ENCODE measurements around the gene ARHGAP28.
A peak's percentile ranks its signal among the peaks of the same experiment; 100 is the strongest.

Gene ARHGAP28

DNA sequence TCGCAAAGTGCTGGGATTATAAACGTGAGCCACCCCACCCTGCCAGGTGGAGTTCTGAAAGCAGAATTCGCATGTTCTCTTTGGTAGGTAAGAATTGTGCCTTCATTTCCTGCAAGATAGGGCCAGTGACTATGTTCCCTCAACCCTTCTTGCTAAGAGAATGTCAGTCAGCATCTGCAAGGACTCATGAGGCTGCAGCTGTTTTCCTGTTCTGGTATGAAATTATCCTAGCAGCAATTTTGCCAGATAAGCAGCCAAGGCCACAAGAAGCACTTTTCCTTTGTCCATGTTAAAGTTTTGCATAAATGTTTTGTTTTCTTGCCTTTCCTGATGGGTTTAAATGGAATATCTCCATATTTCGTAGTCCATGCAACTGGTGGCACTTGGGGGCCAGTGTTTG lies 6.8 kb upstream of the ARHGAP28 start:
- H3K4me3 Mint-ChIP-seq, result no peak overlapping the region
- no peaks in the 10 kb centered on the region for H3K27me3 Mint-ChIP-seq
- H3K9me3 Mint-ChIP-seq (ENCODE audit: low read depth), result peaks cover 4% of the 10 kb centered on the region
- no peaks in the 10 kb centered on the region for H3K4me1 Mint-ChIP-seq (ENCODE audit: low read depth)
- no peak overlapping the region for H3K27ac Mint-ChIP-seq
- no peaks in the 10 kb centered on the region for H3K36me3 Mint-ChIP-seq

DNA sequence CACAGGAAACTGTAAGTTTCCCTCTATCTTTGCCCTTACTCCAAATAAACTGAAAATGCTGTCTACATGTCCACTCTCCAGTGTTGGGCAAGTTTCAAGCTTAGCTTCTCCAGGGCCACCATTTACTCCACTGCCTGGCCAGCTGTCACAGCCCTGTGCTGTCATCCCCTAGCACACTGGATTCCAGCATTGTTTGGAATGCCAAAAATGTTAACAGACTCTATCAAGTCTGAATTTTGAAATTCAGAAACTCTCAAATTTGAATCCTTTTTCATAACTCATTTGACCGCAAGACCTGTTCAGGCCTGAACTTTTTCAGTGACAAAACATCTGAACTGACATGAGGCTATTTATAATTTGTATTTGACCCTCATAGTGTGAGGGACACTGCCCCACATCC lies 5.2 kb upstream of the ARHGAP28 start:
- H3K4me1 Mint-ChIP-seq (ENCODE audit: low read depth), result peaks cover 2% of the 10 kb centered on the region
- no peak overlapping the region for H3K27ac Mint-ChIP-seq
- peaks cover 8% of the 10 kb centered on the region for H3K27me3 Mint-ChIP-seq
- H3K4me3 Mint-ChIP-seq, result no peak overlapping the region
- no peaks in the 10 kb centered on the region for H3K9me3 Mint-ChIP-seq (ENCODE audit: low read depth)
- no peaks in the 10 kb centered on the region for H3K36me3 Mint-ChIP-seq

GRCh38 chr18:6728331-6728730 lies 1.2 kb upstream of the ARHGAP28 start:
- Mint-ChIP-seq H3K36me3 (no peaks in the 10 kb centered on the region), H3K4me1 (ENCODE audit: low read depth) (peaks cover 4% of the 10 kb centered on the region), H3K27ac (no peak overlapping the region), H3K4me3 (no peak overlapping the region), H3K9me3 (ENCODE audit: low read depth) (no peaks in the 10 kb centered on the region), H3K27me3 (peaks cover 16% of the 10 kb centered on the region)

DNA sequence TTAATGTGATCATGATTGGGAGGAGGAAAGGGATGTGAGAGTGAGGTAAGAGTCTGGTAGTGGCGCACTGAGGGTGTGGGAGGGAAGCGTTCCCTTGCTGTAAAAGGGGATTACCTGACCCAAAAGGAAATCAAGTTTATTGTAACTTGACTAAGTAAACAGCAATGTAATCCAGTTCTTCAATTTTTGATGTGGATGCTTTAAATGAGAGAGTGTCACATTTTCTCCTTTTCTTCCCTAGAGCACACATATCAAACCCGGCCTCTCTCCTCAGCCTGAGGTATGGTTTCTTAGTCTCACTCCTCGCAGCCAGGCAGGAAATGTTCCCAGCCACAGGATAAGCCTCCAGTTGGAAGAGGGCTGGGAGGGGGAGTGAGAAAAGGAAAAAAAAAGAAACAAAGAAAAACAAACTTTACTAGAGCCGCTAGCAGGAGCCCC lies 688 bp upstream of the ARHGAP28 start:
- peak overlapping the region; percentile 68 for H3K4me3 Mint-ChIP-seq
- H3K27me3 Mint-ChIP-seq, result peaks cover 16% of the 10 kb centered on the region
- no peaks in the 10 kb centered on the region for H3K9me3 Mint-ChIP-seq (ENCODE audit: low read depth)

DNA sequence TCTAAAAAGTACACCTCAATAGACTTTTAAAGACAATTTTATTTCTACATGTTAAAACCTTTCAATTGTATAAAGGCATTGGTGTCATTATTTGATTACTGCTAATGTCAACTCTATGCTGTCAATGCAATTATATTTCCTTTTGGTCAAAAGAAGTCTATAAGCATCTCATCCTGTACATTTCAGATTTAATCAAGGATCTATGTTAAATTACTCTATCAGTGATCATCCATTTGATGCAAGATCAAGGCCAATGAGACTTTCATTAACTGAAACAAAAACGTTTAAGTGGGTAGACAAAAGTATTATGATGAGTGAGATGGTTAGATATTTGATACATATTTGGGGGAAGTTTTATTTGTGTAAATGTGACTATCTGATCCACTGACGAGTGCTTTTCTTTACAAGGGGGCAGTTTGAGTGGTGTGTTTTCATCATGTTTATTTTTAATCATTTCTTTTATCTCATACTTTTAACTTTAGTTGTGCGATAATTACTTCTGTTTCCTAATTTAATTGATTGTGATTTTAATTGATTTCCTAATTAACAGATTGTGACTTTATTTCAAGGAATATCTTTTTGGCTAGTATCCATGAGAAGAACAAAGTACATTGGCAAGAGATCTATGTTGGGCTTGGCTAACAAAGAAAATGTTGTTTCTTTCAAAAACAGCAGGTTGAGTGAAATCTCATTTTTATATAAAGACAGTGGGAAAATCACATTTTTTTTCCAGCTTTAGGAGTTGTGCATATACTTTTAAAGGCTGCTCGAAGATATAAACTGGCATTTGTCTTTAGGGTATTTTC lies 1.1 kb downstream of the ARHGAP28 start:
- Mint-ChIP-seq H3K4me3 (no peak overlapping the region), H3K36me3 (no peaks in the 10 kb centered on the region), H3K9me3 (ENCODE audit: low read depth) (no peaks in the 10 kb centered on the region), H3K4me1 (ENCODE audit: low read depth) (peaks cover 4% of the 10 kb centered on the region), H3K27ac (no peak overlapping the region), H3K27me3 (peaks cover 16% of the 10 kb centered on the region)

More for the DNA sequence above, 688 bp upstream of the ARHGAP28 start:
- Mint-ChIP-seq H3K27ac (no peak overlapping the region), H3K4me1 (ENCODE audit: low read depth) (peaks cover 4% of the 10 kb centered on the region), H3K36me3 (no peaks in the 10 kb centered on the region)

DNA sequence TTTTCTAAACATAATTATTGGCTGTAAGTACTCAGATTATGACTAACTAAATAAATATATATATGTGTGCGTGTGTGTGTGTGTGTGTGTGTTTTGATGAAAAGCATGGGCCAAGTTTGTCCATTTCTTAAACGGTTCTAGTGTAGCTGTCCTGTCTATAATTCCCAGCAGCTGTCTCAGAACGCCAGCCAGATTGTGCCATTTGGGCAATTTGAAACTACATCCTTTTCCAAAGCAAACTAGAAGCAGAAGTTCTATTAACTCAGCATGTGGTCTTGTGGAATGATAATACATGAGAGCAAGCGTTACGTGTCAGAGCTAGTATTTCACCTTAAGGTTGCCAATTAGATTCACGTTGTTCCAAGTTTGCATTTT lies 1.7 kb downstream of the ARHGAP28 start:
- Mint-ChIP-seq H3K9me3 (ENCODE audit: low read depth) (no peaks in the 10 kb centered on the region), H3K27me3 (peaks cover 16% of the 10 kb centered on the region), H3K4me3 (no peak overlapping the region), H3K27ac (no peak overlapping the region), H3K36me3 (no peaks in the 10 kb centered on the region), H3K4me1 (ENCODE audit: low read depth) (peaks cover 4% of the 10 kb centered on the region)

GRCh38 chr18:6732952-6733351 lies 3.4 kb downstream of the ARHGAP28 start:
- Mint-ChIP-seq H3K36me3 (no peaks in the 10 kb centered on the region), H3K4me3 (no peak overlapping the region), H3K27ac (no peak overlapping the region), H3K4me1 (ENCODE audit: low read depth) (peaks cover 4% of the 10 kb centered on the region), H3K9me3 (ENCODE audit: low read depth) (no peaks in the 10 kb centered on the region), H3K27me3 (peaks cover 16% of the 10 kb centered on the region)

GRCh38 chr18:6733758-6734157 lies 4.2 kb downstream of the ARHGAP28 start:
- Mint-ChIP-seq H3K4me1 (ENCODE audit: low read depth) (peaks cover 4% of the 10 kb centered on the region), H3K4me3 (no peak overlapping the region), H3K36me3 (no peaks in the 10 kb centered on the region), H3K27ac (no peak overlapping the region), H3K9me3 (ENCODE audit: low read depth) (no peaks in the 10 kb centered on the region), H3K27me3 (peaks cover 13% of the 10 kb centered on the region)

DNA sequence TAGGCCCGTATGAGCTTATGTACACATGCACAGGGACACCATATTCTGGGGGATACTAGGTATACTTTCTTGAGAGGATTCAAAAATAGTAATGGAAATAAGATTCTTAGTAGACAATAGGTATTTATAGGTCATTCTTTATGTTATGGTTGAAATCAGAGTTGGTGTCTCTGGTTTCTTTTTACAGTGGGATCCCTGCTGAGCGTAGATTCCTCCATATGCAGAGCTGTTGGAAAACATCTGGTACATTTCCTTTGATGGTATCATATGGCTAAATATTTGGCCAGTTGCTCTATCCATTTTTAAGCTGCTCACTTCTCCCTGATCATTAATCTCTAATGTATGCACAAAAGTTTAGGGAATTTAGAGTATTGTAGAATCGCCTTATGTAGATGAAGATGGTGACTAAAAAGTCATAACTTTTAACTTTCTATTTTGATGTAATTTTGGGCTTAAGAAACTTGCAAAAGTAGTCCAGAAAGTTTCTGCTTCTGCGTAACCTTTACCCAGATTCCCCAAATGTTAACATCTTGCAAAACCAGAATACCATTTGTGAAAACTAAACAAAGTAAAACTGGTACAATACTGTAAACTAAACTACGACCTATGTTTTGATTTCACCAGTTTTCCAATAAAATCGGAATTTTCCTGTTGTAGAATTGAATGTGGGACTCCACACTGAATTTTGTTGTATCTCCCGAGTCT lies 5.4 kb downstream of the ARHGAP28 start:
- Mint-ChIP-seq H3K4me1 (ENCODE audit: low read depth) (peaks cover 1% of the 10 kb centered on the region), H3K9me3 (ENCODE audit: low read depth) (no peaks in the 10 kb centered on the region), H3K27ac (no peak overlapping the region), H3K27me3 (peaks cover 7% of the 10 kb centered on the region), H3K36me3 (no peaks in the 10 kb centered on the region), H3K4me3 (no peak overlapping the region)

DNA sequence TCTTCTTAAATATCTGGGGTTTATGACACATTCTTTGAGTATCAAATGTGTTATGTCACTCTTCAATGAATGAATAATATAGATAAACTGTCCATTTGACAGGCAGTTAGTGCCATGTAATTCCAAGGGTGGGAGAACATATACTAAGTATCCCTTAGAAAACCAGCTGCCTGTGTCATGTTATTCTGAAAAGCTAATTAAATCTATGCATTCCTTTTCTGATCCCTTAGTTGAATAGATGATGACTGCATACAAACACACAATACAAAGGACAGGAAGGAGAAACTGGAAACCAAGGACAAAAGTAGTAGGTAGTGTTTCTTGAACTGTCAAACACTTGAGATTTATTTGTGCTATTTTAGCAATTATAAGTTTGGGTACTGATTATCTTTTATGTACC lies 8.3 kb downstream of the ARHGAP28 start:
- Mint-ChIP-seq H3K9me3 (ENCODE audit: low read depth) (no peaks in the 10 kb centered on the region), H3K27me3 (peaks cover 2% of the 10 kb centered on the region), H3K27ac (no peak overlapping the region), H3K4me3 (no peak overlapping the region), H3K4me1 (ENCODE audit: low read depth) (no peaks in the 10 kb centered on the region), H3K36me3 (no peaks in the 10 kb centered on the region)

DNA sequence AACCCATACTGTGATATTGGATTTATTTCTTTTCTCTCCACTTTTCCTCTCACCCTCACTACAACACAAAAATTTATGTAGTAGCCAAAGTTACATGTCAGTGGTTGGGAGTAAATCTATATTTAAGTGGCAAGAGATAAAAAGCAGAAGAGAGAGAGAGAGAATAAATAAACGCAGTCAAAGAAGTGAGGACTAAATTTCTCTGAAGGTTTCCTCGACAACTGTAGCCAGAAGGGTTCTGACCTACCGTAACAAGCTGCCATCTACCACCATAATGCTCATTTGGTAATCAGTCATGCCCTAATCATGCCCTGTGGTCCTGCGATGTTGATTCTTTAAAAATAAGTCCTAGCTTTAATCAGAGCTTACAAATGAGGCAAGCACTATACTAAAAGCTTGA lies 9.1 kb downstream of the ARHGAP28 start:
- H3K9me3 Mint-ChIP-seq (ENCODE audit: low read depth), result no peaks in the 10 kb centered on the region
- no peak overlapping the region for H3K4me3 Mint-ChIP-seq
- no peak overlapping the region for H3K27ac Mint-ChIP-seq
- no peaks in the 10 kb centered on the region for H3K36me3 Mint-ChIP-seq
- H3K4me1 Mint-ChIP-seq (ENCODE audit: low read depth), result no peaks in the 10 kb centered on the region
- peaks cover 2% of the 10 kb centered on the region for H3K27me3 Mint-ChIP-seq

DNA sequence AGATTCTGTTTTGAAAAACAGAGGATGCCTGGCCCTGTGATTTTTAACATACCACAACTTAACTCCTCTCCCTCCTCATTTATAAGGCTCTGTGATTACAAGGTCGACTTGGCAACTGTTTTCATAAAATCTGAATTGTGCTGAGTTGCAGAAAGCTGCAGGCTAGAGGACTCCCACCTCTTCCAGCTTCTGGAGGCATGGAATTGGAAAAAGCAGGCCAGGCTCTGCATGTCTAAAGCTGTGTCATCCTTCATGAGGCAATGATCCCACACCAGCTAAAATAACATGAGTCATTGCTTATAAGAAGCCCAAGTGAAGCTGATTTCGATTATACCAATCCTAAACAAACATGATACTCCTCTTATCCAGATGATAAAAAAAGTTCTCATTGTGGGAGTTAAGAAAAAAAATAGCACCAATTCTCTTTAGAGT lies 11.7 kb downstream of the ARHGAP28 start:
- Mint-ChIP-seq H3K4me1 (ENCODE audit: low read depth) (no peaks in the 10 kb centered on the region), H3K36me3 (no peaks in the 10 kb centered on the region), H3K27ac (no peak overlapping the region), H3K27me3 (peaks cover 2% of the 10 kb centered on the region), H3K9me3 (ENCODE audit: low read depth) (no peaks in the 10 kb centered on the region), H3K4me3 (no peak overlapping the region)

DNA sequence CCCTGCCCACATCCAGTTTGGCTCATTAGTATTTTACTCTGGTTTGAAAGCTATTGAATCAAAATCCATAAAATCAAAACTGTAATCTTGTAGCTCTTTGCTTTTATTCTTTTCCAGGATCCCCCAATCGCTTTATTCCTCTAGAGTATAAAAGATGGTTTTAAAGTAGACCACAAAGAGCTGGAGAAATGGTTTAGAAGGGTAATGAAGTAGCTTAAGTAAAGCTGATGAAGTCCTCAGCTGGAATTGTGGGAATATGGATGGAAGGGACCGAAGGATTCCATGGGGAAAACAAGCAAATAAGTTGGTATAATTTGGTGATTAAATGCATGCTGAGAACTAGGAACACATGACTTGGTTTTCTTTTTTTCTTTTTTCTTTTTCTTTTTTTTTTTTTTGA lies 12.3 kb downstream of the ARHGAP28 start:
- no peak overlapping the region for H3K4me3 Mint-ChIP-seq
- H3K27me3 Mint-ChIP-seq, result peaks cover 2% of the 10 kb centered on the region
- no peak overlapping the region for H3K27ac Mint-ChIP-seq
- H3K9me3 Mint-ChIP-seq (ENCODE audit: low read depth), result no peaks in the 10 kb centered on the region
- H3K36me3 Mint-ChIP-seq, result no peaks in the 10 kb centered on the region
- no peaks in the 10 kb centered on the region for H3K4me1 Mint-ChIP-seq (ENCODE audit: low read depth)

DNA sequence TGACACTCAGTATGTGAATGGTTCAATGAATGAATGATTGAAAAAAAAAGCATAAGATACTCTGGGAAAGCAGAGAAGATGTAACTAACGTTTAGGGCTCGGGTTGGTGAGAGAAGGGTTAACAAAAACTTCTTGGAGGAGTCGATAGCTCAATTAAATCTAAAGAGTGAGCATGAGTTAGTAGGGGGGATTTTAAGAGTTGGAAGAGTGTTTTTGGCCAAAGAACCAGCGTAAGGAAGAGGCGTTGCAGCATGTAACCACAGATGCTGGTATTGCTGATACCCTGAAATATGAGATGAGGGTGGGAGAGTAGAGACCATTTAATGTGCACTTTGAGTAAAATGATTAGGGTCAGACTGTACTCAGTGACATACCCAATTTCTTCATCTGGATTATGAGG lies 14.5 kb downstream of the ARHGAP28 start:
- H3K27ac Mint-ChIP-seq, result no peak overlapping the region
- no peaks in the 10 kb centered on the region for H3K36me3 Mint-ChIP-seq
- no peaks in the 10 kb centered on the region for H3K4me1 Mint-ChIP-seq (ENCODE audit: low read depth)
- peaks cover 2% of the 10 kb centered on the region for H3K27me3 Mint-ChIP-seq
- peaks cover 3% of the 10 kb centered on the region for H3K9me3 Mint-ChIP-seq (ENCODE audit: low read depth)
- H3K4me3 Mint-ChIP-seq, result no peak overlapping the region

DNA sequence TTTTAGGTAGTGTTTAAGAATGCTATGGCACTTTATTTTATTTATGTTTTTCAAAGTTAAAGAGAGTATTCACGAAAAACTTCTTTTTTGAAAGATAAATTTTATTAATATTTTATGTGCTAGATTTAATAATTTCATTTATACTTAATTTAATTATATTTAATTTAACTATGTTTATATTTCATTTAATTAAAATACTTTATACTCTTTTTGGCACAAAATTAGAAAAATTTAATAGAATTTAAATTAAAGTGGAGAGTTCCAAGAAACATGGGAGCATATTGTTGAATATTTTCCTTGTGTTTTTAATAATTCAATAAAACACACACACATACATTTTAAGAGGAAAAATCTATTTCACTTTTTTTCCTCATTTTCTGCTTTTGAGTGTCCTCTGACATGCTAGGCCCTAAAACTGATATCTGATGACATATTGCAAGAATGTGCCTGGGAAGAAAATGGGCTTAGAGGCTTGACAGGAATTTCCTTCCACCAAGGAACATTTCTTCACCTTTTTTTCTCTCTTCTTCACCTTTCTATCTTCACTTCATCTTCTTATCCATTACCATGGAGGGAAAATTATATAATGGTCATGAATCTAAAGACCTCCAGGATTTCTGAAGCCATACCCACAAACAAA lies 15.4 kb downstream of the ARHGAP28 start:
- Mint-ChIP-seq H3K27ac (no peak overlapping the region), H3K36me3 (no peaks in the 10 kb centered on the region), H3K4me3 (no peak overlapping the region), H3K27me3 (peaks cover 2% of the 10 kb centered on the region), H3K4me1 (ENCODE audit: low read depth) (no peaks in the 10 kb centered on the region), H3K9me3 (ENCODE audit: low read depth) (peaks cover 10% of the 10 kb centered on the region)
